SK-N-SH treated with all-trans-retinoic acid at 6 μM for 48 hours (cell line): ENCODE data around the gene ADD1.

Source experiments
- ATAC-seq: fragments of 200-7000 bp; cut with Tn5 transposase; 3 replicates; pipeline ENCODE4 v1.9.1; 2020; ENCODE audit warnings: mild to moderate bottlenecking, moderate library complexity
- ARNTL ChIP-seq: fragments of 450-650 bp; formaldehyde crosslinking; IDR thresholded peaks from 2 replicates; pipeline ENCODE4 v1.5.0; 2020; ENCODE audit warnings: low read depth, mild to moderate bottlenecking, moderate library complexity, borderline replicate concordance
- BACH2 ChIP-seq: fragments of 250-450 bp; sonication (Bioruptor Pico); IDR thresholded peaks from 2 replicates; pipeline ENCODE4 v1.9.0; 2021; ENCODE audit warnings: mild to moderate bottlenecking, borderline replicate concordance
- CSDC2 ChIP-seq: fragments of 250-450 bp; sonication (Bioruptor Pico); IDR thresholded peaks from 2 replicates; pipeline ENCODE4 v1.5.0; 2020; ENCODE audit warnings: mild to moderate bottlenecking, moderate library complexity
- CSRNP3 ChIP-seq: fragments of 250-450 bp; sonication (Bioruptor Pico); IDR thresholded peaks from 2 replicates; pipeline ENCODE4 v1.5.1; 2021; ENCODE audit warnings: mild to moderate bottlenecking, moderate library complexity
- ESRRG ChIP-seq: fragments of 250-450 bp; sonication (Bioruptor Pico); IDR thresholded peaks from 2 replicates; pipeline ENCODE4 v1.6.1; 2021; ENCODE audit warnings: mild to moderate bottlenecking
- GLIS3 ChIP-seq: fragments of 250-450 bp; sonication (Bioruptor Pico); IDR thresholded peaks from 2 replicates; pipeline ENCODE4 v1.5.0; 2020; ENCODE audit warnings: mild to moderate bottlenecking, moderate library complexity
- ISL1 ChIP-seq: fragments of 250-450 bp; sonication (Bioruptor Pico); IDR thresholded peaks from 2 replicates; pipeline ENCODE4 v2.1.2; 2022; ENCODE audit warnings: mild to moderate bottlenecking, moderate library complexity
- OSR1 ChIP-seq: fragments of 250-450 bp; sonication (Bioruptor Pico); IDR thresholded peaks from 2 replicates; pipeline ENCODE4 v1.8.0; 2022; ENCODE audit warnings: moderate library complexity, mild to moderate bottlenecking, inconsistent platforms
- POU6F1 ChIP-seq: fragments of 250-450 bp; sonication (Bioruptor Pico); IDR thresholded peaks from 2 replicates; pipeline ENCODE4 v1.8.0; 2021; ENCODE audit warnings: low read depth, mild to moderate bottlenecking, moderate library complexity, borderline replicate concordance
- RARB ChIP-seq: fragments of 250-450 bp; sonication (Bioruptor Pico); IDR thresholded peaks from 2 replicates; pipeline ENCODE4 v1.8.0; 2021; ENCODE audit warnings: mild to moderate bottlenecking, moderate library complexity
- SNAI2 ChIP-seq: fragments of 250-450 bp; sonication (Bioruptor Pico); IDR thresholded peaks from 2 replicates; pipeline ENCODE4 v1.5.0; 2020; ENCODE audit warnings: mild to moderate bottlenecking, moderate library complexity
- TCF4 ChIP-seq: fragments of 250-450 bp; sonication (Bioruptor Pico); IDR thresholded peaks from 2 replicates; pipeline ENCODE4 v1.8.0; 2021; ENCODE audit warnings: mild to moderate bottlenecking, moderate library complexity, borderline replicate concordance
- TOX ChIP-seq: fragments of 250-450 bp; sonication (Bioruptor Pico); IDR thresholded peaks from 2 replicates; pipeline ENCODE4 v1.8.0; 2021; ENCODE audit warnings: mild to moderate bottlenecking, moderate library complexity, borderline replicate concordance
- TSHZ2 ChIP-seq: fragments of 250-450 bp; sonication (Bioruptor Pico); IDR thresholded peaks from 2 replicates; pipeline ENCODE4 v1.5.0; 2020; ENCODE audit warnings: mild to moderate bottlenecking, moderate library complexity
- ZC3H10 ChIP-seq: fragments of 250-450 bp; sonication (Bioruptor Pico); IDR thresholded peaks from 2 replicates; pipeline ENCODE4 v1.5.1; 2021; ENCODE audit warnings: mild to moderate bottlenecking, moderate library complexity
- ZFP3 ChIP-seq: fragments of 250-450 bp; sonication (Bioruptor Pico); IDR thresholded peaks from 2 replicates; pipeline ENCODE4 v1.5.0; 2020; ENCODE audit warnings: mild to moderate bottlenecking, moderate library complexity
- ZFP30 ChIP-seq: fragments of 450-650 bp; formaldehyde crosslinking; IDR thresholded peaks from 2 replicates; pipeline ENCODE4 v1.5.0; 2022; ENCODE audit warnings: mild to moderate bottlenecking, moderate library complexity
- ZNF565 ChIP-seq: fragments of 450-650 bp; formaldehyde crosslinking; conservative IDR thresholded peaks from 2 replicates; pipeline ENCODE4 v1.5.0; 2020; ENCODE audit warnings: low read depth, mild to moderate bottlenecking, moderate library complexity
- ZNF70 ChIP-seq: fragments of 450-650 bp; formaldehyde crosslinking; IDR thresholded peaks from 2 replicates; pipeline ENCODE4 v1.5.0; 2020; ENCODE audit warnings: mild to moderate bottlenecking, moderate library complexity
- ZNF8 ChIP-seq: fragments of 450-650 bp; formaldehyde crosslinking; IDR thresholded peaks from 2 replicates; pipeline ENCODE4 v1.5.0; 2020; ENCODE audit warnings: mild to moderate bottlenecking, moderate library complexity
- TF ChIP-seq, protein P1 (sequence below): fragments of 250-450 bp; sonication (Bioruptor Pico); IDR thresholded peaks from 2 replicates; pipeline ENCODE4 v1.8.0; 2020; ENCODE audit warnings: mild to moderate bottlenecking, moderate library complexity, borderline replicate concordance

The ADD1 gene

DNA sequence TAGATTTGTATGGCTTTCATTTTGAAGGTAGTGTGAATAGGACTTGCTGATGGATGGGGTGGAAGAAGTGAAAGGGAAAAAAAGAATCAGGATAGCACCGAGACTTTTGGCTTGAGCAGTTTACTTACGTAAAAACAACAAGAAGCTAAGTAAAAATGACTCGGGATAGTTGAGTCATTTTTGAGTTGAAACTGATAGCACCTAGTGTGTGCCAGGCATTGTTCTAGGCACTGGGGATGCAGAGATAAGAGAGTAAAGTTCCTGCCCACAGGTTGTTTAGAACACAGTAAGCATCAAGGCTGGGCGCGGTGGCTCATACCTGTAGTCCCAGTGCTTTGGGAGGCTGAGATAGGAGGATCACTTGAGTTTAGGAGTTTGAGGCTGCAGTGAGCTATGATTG, 34.7 kb downstream of the ADD1 start:
- TF ChIP-seq TCF4 (CRISPR knock-in tag) (no peak), ZC3H10 (CRISPR knock-in tag) (no peak), GLIS3 (CRISPR knock-in tag) (no peak), TSHZ2 (CRISPR knock-in tag) (no peak), CSRNP3 (CRISPR knock-in tag) (no peak), OSR1 (no peak), RARB (CRISPR knock-in tag) (no peak), ZNF70 (CRISPR knock-in tag) (no peak), ISL1 (CRISPR knock-in tag) (no peak)
- TF ChIP-seq, protein P1, sequence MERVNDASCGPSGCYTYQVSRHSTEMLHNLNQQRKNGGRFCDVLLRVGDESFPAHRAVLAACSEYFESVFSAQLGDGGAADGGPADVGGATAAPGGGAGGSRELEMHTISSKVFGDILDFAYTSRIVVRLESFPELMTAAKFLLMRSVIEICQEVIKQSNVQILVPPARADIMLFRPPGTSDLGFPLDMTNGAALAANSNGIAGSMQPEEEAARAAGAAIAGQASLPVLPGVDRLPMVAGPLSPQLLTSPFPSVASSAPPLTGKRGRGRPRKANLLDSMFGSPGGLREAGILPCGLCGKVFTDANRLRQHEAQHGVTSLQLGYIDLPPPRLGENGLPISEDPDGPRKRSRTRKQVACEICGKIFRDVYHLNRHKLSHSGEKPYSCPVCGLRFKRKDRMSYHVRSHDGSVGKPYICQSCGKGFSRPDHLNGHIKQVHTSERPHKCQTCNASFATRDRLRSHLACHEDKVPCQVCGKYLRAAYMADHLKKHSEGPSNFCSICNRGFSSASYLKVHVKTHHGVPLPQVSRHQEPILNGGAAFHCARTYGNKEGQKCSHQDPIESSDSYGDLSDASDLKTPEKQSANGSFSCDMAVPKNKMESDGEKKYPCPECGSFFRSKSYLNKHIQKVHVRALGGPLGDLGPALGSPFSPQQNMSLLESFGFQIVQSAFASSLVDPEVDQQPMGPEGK (CRISPR knock-in tag), result no peak
- ATAC-seq, result no peak

DNA sequence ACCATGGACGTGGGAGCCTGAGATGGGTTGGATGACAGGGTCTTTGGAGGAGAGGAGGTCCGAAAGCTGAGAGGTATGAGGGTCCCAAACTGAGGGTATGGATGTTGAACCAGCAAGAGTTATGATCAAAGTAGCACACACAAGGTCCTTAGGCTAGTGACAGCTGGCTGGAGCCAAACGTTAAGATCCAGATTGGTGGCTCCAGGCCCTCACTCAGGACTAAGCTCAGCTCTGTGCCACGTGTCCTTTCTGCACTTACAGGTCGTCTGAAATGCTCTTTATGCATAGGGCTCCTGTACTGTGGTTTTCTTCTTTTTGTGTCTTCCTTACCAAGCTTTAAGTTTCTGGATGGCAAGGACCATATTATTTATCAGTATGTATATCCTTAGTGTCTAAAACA, 35.4 kb downstream of the ADD1 start:
- no peak for ATAC-seq
- no peak for TF ChIP-seq ARNTL
- TF ChIP-seq GLIS3 (CRISPR knock-in tag), result no peak
- TF ChIP-seq TOX (CRISPR knock-in tag), result no peak
- TF ChIP-seq ZNF70 (CRISPR knock-in tag), result no peak
- TF ChIP-seq POU6F1 (CRISPR knock-in tag), result no peak
- TF ChIP-seq BACH2, result no peak
- no peak for TF ChIP-seq TSHZ2 (CRISPR knock-in tag)
- no peak for TF ChIP-seq TCF4 (CRISPR knock-in tag)
- TF ChIP-seq ZFP3, result no peak
- no peak for TF ChIP-seq SNAI2
- no peak for TF ChIP-seq ZC3H10 (CRISPR knock-in tag)
- TF ChIP-seq ZFP30 (CRISPR knock-in tag), result no peak
- TF ChIP-seq RARB (CRISPR knock-in tag), result no peak
- TF ChIP-seq CSRNP3 (CRISPR knock-in tag), result no peak

DNA sequence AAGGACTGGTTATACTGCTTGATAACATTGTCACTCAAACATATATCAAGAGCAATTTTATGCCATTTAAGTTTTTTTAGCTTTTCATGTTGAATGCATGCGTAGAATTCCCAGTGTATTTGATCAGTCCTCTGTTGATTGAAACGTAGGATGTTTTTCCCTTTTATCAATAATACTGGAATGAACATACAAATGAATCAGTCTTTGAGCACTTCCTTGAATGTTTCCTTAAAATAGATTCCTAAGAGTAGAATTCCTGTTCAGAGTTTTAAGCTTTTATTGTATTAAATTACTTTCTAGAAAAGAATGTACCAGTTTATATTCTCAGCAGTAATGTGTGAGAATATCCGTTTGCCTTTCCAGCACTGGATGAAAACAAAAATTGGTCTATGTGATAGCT, 37.8 kb downstream of the ADD1 start:
- ATAC-seq, result peak; percentile 40
- TF ChIP-seq OSR1 (no peak), ZNF8 (CRISPR knock-in tag) (no peak), CSRNP3 (CRISPR knock-in tag) (no peak), TCF4 (CRISPR knock-in tag) (no peak), ZC3H10 (CRISPR knock-in tag) (no peak), ISL1 (CRISPR knock-in tag) (no peak), ESRRG (CRISPR knock-in tag) (no peak), POU6F1 (CRISPR knock-in tag) (no peak), ZNF565 (no peak), ARNTL (no peak), CSDC2 (no peak), TOX (CRISPR knock-in tag) (no peak)
